ENCODE data around the gene CDA. TPM values are rescaled to one million over a fixed set of nuclear protein-coding genes. Genes with fewer than 3 reads are reported as not detected.

The CDA gene
- total and polyA plus RNA-seq, 9 donors: 1.2 to 5.3 (median 2.0) TPM; not detected in 2

DNA sequence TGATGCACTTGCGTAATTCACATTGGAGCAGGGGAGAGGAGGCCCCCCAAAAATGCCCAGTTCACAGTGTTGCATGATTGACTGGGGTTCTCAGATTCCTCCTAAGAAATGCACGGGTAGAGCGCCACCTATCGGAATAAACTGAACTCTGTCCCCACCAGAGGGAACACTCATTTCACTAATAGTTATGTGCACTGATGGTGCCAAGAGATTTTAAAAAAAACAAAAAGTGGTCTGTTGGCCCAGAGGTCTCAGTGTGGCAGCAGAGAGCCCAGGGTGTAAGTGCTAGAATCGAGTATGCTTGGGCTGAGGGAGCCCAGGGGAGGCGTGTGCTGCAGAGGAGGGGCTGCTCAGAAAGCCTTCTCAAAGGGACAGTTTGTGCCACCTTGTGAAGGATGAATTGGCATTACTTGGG lies 51.3 kb downstream of the CDA start:
- Histone ChIP-seq H3K27ac (no peak overlapping the region), H3K9me3 (no peaks in the 10 kb centered on the region), H3K4me3 (no peak overlapping the region), H3K4me1 (ENCODE audit: insufficient read depth) (no peaks in the 10 kb centered on the region), H3K27me3 (no peaks in the 10 kb centered on the region), H3K36me3 (no peaks in the 10 kb centered on the region)
- TF ChIP-seq, protein P1, sequence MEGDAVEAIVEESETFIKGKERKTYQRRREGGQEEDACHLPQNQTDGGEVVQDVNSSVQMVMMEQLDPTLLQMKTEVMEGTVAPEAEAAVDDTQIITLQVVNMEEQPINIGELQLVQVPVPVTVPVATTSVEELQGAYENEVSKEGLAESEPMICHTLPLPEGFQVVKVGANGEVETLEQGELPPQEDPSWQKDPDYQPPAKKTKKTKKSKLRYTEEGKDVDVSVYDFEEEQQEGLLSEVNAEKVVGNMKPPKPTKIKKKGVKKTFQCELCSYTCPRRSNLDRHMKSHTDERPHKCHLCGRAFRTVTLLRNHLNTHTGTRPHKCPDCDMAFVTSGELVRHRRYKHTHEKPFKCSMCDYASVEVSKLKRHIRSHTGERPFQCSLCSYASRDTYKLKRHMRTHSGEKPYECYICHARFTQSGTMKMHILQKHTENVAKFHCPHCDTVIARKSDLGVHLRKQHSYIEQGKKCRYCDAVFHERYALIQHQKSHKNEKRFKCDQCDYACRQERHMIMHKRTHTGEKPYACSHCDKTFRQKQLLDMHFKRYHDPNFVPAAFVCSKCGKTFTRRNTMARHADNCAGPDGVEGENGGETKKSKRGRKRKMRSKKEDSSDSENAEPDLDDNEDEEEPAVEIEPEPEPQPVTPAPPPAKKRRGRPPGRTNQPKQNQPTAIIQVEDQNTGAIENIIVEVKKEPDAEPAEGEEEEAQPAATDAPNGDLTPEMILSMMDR (IDR thresholded peaks at IDR 0.05): peak; percentile 18 to 44 (median 24)
- no peak for TF ChIP-seq EP300 (IDR thresholded peaks at IDR 0.05)
- intact Hi-C loops (cut with DNase I): loop anchor here in 2 of 4 donors (2.0 to 5.0 kb wide), 2 partner anchors 117 to 118 kb away; no protein-coding TSS in a partner anchor
- WGBS, 3 donors: 30 to 34% (median 32%) methylated on average over 6 of the region's 6 CpGs
- peak in 1 of 5 donors; percentile 43 for DNase-seq

DNA sequence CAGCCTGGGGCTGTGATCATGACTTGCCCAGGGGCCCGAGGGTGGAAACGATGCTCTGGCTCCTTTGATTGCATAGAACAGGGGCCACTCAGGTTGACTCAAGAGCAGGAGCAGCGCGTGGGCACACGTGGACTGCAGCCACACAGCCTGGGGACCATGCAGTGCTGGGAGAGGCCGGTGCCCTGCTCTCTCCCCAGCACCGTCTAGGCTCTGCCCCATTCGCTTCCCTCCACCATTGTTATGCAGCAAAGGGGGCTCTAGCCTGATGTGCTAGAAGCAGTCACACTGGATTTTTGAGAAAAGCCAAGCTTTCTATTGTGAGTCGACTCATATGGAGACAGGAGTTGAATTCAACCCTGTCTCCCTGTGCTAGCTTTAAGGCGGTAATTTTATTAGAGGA lies 53.1 kb downstream of the CDA start:
- DNase-seq: no peak
- Histone ChIP-seq H3K27ac (no peak overlapping the region), H3K4me3 (no peak overlapping the region), H3K9me3 (no peaks in the 10 kb centered on the region), H3K27me3 (no peaks in the 10 kb centered on the region), H3K36me3 (no peaks in the 10 kb centered on the region), H3K4me1 (ENCODE audit: insufficient read depth) (no peaks in the 10 kb centered on the region)
- intact Hi-C loops (cut with DNase I): loop anchor here in 2 of 4 donors (2.0 to 5.0 kb wide), 2 partner anchors 119 to 120 kb away; no protein-coding TSS in a partner anchor
- TF ChIP-seq, protein P1 (IDR thresholded peaks at IDR 0.05): no peak
- no peak for TF ChIP-seq POLR2A (IDR thresholded peaks at IDR 0.05)
- no peak for TF ChIP-seq EP300 (IDR thresholded peaks at IDR 0.05)
- 75 to 78% (median 77%) methylated on average over 10 of the region's 10 CpGs for WGBS, 3 donors

DNA sequence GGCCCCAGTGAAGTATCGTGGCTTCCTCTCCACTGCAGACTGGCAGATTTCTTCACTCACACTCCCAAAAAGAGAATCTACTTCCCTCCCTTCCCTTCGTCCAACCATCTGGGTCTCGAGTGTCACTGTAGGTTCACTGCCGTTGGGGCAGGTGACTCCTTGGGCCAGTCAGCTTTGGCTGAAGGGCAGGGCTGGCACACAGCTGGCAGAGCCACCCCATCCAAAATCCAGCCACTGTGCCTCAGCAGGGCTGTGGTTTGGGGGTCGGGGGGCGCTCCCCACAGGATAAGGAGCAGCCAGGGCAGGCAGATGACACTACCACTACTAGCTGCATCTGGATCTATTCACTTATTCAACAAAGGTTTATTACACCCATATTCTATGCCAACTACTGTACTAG lies 54.2 kb downstream of the CDA start:
- no peak for DNase-seq
- no peaks in the 10 kb centered on the region for H3K27me3 ChIP-seq
- TF ChIP-seq POLR2A (IDR thresholded peaks at IDR 0.05): no peak
- no peak for TF ChIP-seq EP300 (IDR thresholded peaks at IDR 0.05)
- TF ChIP-seq, protein P1 (IDR thresholded peaks at IDR 0.05): no peak
- no peak overlapping the region for H3K27ac ChIP-seq
- H3K36me3 ChIP-seq: no peaks in the 10 kb centered on the region
- intact Hi-C loops (cut with DNase I): loop anchor here in 1 of 4 donors (5.0 kb wide), 1 partner anchor 121 kb away; no protein-coding TSS in a partner anchor
- no peak overlapping the region for H3K4me3 ChIP-seq
- H3K9me3 ChIP-seq: no peaks in the 10 kb centered on the region
- H3K4me1 ChIP-seq (ENCODE audit: insufficient read depth): no peaks in the 10 kb centered on the region
- 70 to 80% (median 72%) methylated on average over 6 of the region's 6 CpGs for WGBS, 3 donors

DNA sequence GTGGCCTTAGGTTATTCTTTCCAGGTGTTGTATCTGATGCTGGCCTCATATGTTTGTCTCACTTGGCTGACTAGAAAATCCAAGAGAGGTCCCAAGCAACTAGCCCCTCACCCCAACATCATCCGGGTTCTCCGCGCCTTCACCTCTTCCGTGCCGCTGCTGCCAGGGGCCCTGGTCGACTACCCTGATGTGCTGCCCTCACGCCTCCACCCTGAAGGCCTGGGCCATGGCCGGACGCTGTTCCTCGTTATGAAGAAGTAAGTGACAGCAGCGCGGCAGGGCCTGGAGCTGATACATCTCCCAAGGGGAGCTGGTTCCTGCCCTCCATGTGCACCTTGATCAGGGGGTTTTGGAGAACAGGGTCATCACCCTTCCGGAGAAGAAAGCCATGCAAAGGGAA lies 55.5 kb downstream of the CDA start:
- intact Hi-C loops (cut with DNase I): loop anchor here in 1 of 4 donors (5.0 kb wide), 1 partner anchor 122 kb away; no protein-coding TSS in a partner anchor
- DNase-seq: no peak
- Histone ChIP-seq H3K4me1 (ENCODE audit: insufficient read depth) (no peaks in the 10 kb centered on the region), H3K36me3 (no peaks in the 10 kb centered on the region), H3K9me3 (no peaks in the 10 kb centered on the region), H3K27me3 (no peaks in the 10 kb centered on the region), H3K4me3 (no peak overlapping the region), H3K27ac (no peak overlapping the region)
- 90 to 92% (median 91%) methylated on average over 13 of the region's 13 CpGs for WGBS, 3 donors
- TF ChIP-seq, protein P1 (IDR thresholded peaks at IDR 0.05): no peak
- TF ChIP-seq EP300 (IDR thresholded peaks at IDR 0.05) (no peak), POLR2A (IDR thresholded peaks at IDR 0.05) (no peak)
